HG02973 (cell line): Measurements from ENCODE around the gene ADI1.
"Not testable (repeated sequence)": the region's sequence is repeated elsewhere in the genome, so short reads cannot be mapped to it uniquely, and the experiment has no call there.

ENCODE experiments used
- ATAC-seq: cut with Tn5 transposase; IDR thresholded peaks from one replicate; pipeline ENCODE4 v1.9.1; 2021; ENCODE audit warnings: moderate library complexity; ENCODE audit not compliant: unreplicated experiment

ADI1 gene

GRCh38 chr2:3529316-3530025 is 10.1 kb upstream of the ADI1 start:
- no peak for ATAC-seq

- no peak for ATAC-seq
Measured at GRCh38 chr2:3527886-3528785, 8.8 kb upstream of the ADI1 start.

- no peak for ATAC-seq
Measured at GRCh38 chr2:3526871-3527270, 7.5 kb upstream of the ADI1 start.

- no peak for ATAC-seq
Measured at GRCh38 chr2:3523551-3524041, 4.3 kb upstream of the ADI1 start.

- ATAC-seq = no peak
Measured at GRCh38 chr2:3522961-3523421, 3.7 kb upstream of the ADI1 start.

GRCh38 chr2:3520591-3520990 is 1.3 kb upstream of the ADI1 start:
- no peak for ATAC-seq

- peak; percentile 80 for ATAC-seq
Measured at GRCh38 chr2:3518496-3519254, 656 bp downstream of the ADI1 start.

GRCh38 chr2:3517948-3518495 is 1.3 kb downstream of the ADI1 start:
- no peak for ATAC-seq

- ATAC-seq = no peak
Measured at GRCh38 chr2:3516831-3517230, 2.5 kb downstream of the ADI1 start.

- not testable (repeated sequence) for ATAC-seq
Measured at GRCh38 chr2:3515438-3515837, 3.9 kb downstream of the ADI1 start.

GRCh38 chr2:3513026-3513810 is 6.1 kb downstream of the ADI1 start:
- ATAC-seq = no peak

GRCh38 chr2:3512086-3512485 is 7.2 kb downstream of the ADI1 start:
- no peak for ATAC-seq

GRCh38 chr2:3505771-3506170 is 13.6 kb downstream of the ADI1 start:
- ATAC-seq = peak; percentile 80

- no peak for ATAC-seq
Measured at GRCh38 chr2:3504741-3505140, 14.6 kb downstream of the ADI1 start.

- no peak for ATAC-seq
Measured at GRCh38 chr2:3503483-3503882, 15.8 kb downstream of the ADI1 start.

- no peak for ATAC-seq
Measured at GRCh38 chr2:3503046-3503445, 16.3 kb downstream of the ADI1 start.

GRCh38 chr2:3500326-3500899 is 18.9 kb downstream of the ADI1 start:
- ATAC-seq = no peak

- ATAC-seq = no peak
Measured at GRCh38 chr2:3498783-3499394, 20.4 kb downstream of the ADI1 start.

GRCh38 chr2:3496708-3497080 is 22.6 kb downstream of the ADI1 start:
- ATAC-seq = not testable (repeated sequence)
